Testis (tissue), 3 donors: ENCODE results near the gene ZNF282. TPM values are rescaled to one million over a fixed set of nuclear protein-coding genes. Genes with fewer than 3 reads are reported as not detected.
"Not testable (repeated sequence)": the region's sequence is repeated elsewhere in the genome, so short reads cannot be mapped to it uniquely, and the experiment has no call there.

Experiments used
- DNase-seq: peaks from one replicate; pipeline ENCODE4 v3.0.0-alpha.2; 2019
- H3K27ac ChIP-seq, 2 donors: fragments of 200-600 bp; sonication (generic); one replicate each; pipeline ENCODE4 v1.5.1; 2019
- H3K27me3 ChIP-seq: fragments of 200-600 bp; sonication (generic); one replicate; pipeline ENCODE4 v1.5.1; 2019
- H3K36me3 ChIP-seq: fragments of 200-600 bp; sonication (generic); one replicate; pipeline ENCODE4 v1.5.1; 2017; ENCODE audit warnings: low read depth; ENCODE audit errors: missing control alignments
- H3K4me1 ChIP-seq: fragments of 200-600 bp; sonication (generic); one replicate; pipeline ENCODE4 v1.5.1; 2019
- H3K4me3 ChIP-seq, 2 donors: fragments of 200-600 bp; sonication (generic); one replicate each; pipeline ENCODE4 v1.5.1; 2017 to 2019
- H3K9me3 ChIP-seq: fragments of 200-600 bp; sonication (generic); one replicate; pipeline ENCODE4 v1.5.1; 2017
- POLR2A ChIP-seq: fragments of 450-650 bp; IDR thresholded peaks from one replicate; pipeline ENCODE4 v1.6.1; 2017; ENCODE audit warnings: antibody characterized with exemption, mild to moderate bottlenecking, moderate library complexity
- WGBS, 2 donors: methylation state at CpG; one replicate each; pipeline ENCODE4 v1.1.5; 2018; 5-methylcytosine and 5-hydroxymethylcytosine counted together
- intact Hi-C: fragments of 100-400 bp; cut with DNase I; formaldehyde crosslinking; loops from one replicate; pipeline ENCODE4 v1.15.1; 2023; ENCODE audit warnings: low total_unique reads
- polyA plus RNA-seq: library from polyadenylated mRNA; stranded (reverse); fragments of 350-450 nt; fragmentation: Illumina TruSeq; extraction: RNeasy Lipid Tissue Mini Kit (QIAGEN cat#74804); gene quantifications from one replicate; pipeline ENCODE4 v1.2.3, GENCODE V29; 2014; ENCODE audit warnings: low read depth, low replicate concordance; ENCODE audit not compliant: insufficient read depth
- total RNA-seq, 2 donors: library from RNA; depleted of rRNA; stranded (reverse); fragments of >200 nt; gene quantifications; one replicate each; pipeline ENCODE4 v1.2.3, GENCODE V29; 2016
- TF ChIP-seq, protein P1 (sequence below), 3 experiments: fragments of 450-650 bp in 2 of 3; fragments of 200-600 bp in 1 of 3; sonication (generic) in 1 of 3; IDR thresholded peaks; one replicate each; pipeline ENCODE4 v1.5.1; 2016 to 2019; ENCODE audit warnings: antibody characterized with exemption in 3 of 3, mild to moderate bottlenecking in 2 of 3, moderate library complexity in 1 of 3

The ZNF282 gene
- total and polyA plus RNA-seq, 3 donors from 2014 or later = 9.6 to 17.6 (median 12.2) TPM

DNA sequence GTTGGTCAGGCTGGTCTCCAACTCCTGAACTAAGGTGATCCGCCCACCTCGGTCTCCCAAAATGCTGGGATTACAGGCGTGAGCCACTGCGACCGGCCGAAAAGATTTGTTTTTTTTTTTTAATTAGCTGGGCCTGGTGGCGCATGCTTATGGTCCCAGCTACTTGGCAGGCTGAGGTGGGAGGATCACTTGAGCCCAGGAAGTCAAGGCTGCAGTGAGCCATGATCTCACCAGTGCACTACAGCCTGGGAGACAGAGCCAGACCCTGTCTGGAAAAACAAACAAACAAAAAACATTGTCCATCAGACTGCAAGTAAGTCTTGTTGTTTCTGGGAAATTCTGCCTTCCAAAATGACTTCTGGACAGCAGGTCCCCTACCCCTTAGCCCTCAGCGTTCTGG is 27.8 kb downstream of the ZNF282 start:
- Histone ChIP-seq H3K4me1 (no peaks in the 10 kb centered on the region), H3K27me3 (no peaks in the 10 kb centered on the region), H3K9me3 (no peaks in the 10 kb centered on the region), H3K27ac (no peak overlapping the region), H3K4me3 (no peak overlapping the region), H3K36me3 (no peaks in the 10 kb centered on the region)
- no peak for DNase-seq
- WGBS, 2 donors = 46 to 67% methylated on average over 8 of the region's 8 CpGs
- intact Hi-C loops = no loop called here
- TF ChIP-seq POLR2A = no peak
- TF ChIP-seq, protein P1, sequence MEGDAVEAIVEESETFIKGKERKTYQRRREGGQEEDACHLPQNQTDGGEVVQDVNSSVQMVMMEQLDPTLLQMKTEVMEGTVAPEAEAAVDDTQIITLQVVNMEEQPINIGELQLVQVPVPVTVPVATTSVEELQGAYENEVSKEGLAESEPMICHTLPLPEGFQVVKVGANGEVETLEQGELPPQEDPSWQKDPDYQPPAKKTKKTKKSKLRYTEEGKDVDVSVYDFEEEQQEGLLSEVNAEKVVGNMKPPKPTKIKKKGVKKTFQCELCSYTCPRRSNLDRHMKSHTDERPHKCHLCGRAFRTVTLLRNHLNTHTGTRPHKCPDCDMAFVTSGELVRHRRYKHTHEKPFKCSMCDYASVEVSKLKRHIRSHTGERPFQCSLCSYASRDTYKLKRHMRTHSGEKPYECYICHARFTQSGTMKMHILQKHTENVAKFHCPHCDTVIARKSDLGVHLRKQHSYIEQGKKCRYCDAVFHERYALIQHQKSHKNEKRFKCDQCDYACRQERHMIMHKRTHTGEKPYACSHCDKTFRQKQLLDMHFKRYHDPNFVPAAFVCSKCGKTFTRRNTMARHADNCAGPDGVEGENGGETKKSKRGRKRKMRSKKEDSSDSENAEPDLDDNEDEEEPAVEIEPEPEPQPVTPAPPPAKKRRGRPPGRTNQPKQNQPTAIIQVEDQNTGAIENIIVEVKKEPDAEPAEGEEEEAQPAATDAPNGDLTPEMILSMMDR (IDR thresholded peaks at IDR 0.05) = no peak

DNA sequence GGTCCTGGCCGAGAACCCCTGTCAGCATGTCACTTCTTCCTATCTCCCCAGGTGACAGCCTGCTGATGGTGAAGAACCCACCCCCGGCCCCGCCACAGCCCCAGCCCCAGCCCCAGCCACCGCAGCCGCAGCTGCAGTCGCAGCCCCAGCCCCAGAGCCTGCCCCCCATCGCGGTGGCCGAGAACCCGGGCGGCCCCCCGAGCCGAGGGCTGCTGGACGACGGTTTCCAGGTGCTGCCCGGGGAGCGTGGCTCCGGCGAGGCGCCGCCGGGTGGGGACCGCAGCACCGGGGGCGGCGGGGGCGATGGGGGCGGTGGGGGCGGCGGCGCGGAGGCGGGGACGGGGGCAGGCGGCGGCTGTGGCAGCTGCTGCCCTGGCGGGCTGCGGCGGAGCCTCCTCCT is 28.4 kb downstream of the ZNF282 start:
- Histone ChIP-seq H3K36me3 (no peaks in the 10 kb centered on the region), H3K4me3 (no peak overlapping the region), H3K4me1 (no peaks in the 10 kb centered on the region), H3K27ac (no peak overlapping the region), H3K9me3 (no peaks in the 10 kb centered on the region), H3K27me3 (no peaks in the 10 kb centered on the region)
- WGBS, 2 donors = 79% methylated on average over 14 of the region's 39 CpGs; no CpG with 5 or more reads in 1 of the 2 donors
- intact Hi-C loops = no loop called here
- DNase-seq = no peak
- TF ChIP-seq POLR2A = no peak
- TF ChIP-seq, protein P1 (IDR thresholded peaks at IDR 0.05) = no peak

DNA sequence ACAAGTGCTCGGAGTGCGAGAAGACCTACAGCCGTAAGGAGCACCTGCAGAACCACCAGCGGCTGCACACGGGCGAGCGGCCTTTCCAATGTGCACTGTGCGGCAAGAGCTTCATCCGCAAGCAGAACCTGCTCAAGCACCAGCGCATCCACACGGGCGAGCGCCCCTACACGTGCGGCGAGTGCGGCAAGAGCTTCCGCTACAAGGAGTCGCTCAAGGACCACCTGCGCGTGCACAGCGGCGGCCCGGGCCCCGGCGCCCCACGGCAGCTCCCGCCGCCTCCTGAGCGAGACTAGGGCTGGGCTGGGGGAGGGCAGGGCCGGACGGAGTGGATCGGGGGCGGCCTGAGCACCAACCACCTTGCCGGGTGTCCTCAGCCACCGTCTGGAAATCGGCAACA is 29.0 kb downstream of the ZNF282 start:
- no peaks in the 10 kb centered on the region for H3K9me3 ChIP-seq
- 53 to 95% methylated on average over 2 to 34 of the region's 37 CpGs for WGBS, 2 donors
- intact Hi-C loops = no loop called here
- peak overlapping the region in 1 of 2 donors; percentile 3 for H3K4me3 ChIP-seq
- no peak overlapping the region for H3K27ac ChIP-seq
- no peaks in the 10 kb centered on the region for H3K27me3 ChIP-seq
- no peaks in the 10 kb centered on the region for H3K36me3 ChIP-seq
- TF ChIP-seq, protein P1 (IDR thresholded peaks at IDR 0.05) = no peak
- TF ChIP-seq POLR2A = no peak
- H3K4me1 ChIP-seq = no peaks in the 10 kb centered on the region
- DNase-seq = no peak

DNA sequence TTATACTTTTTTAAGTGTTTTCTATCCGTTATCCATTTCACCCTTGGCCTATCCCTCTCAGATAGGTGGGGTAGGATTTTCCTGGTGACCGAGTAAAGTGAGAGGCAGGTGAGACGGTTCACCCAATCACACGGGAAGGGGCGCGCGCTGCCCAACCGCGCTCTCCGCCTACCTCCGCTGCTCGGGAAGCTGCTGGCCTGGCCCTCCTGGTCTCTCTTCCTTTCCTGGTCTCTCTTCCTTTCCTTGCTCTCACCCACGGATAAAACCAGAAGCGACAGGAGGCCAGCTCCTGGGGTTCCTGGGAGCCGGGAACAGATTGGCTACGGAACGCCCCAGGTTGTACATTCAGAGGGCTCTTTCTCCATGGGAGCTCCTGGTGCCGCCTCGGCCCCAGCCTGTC is 29.8 kb downstream of the ZNF282 start:
- TF ChIP-seq, protein P1 (IDR thresholded peaks at IDR 0.05) = no peak
- no peak for TF ChIP-seq POLR2A
- H3K36me3 ChIP-seq = no peaks in the 10 kb centered on the region
- H3K4me1 ChIP-seq = no peaks in the 10 kb centered on the region
- peak overlapping the region in 1 of 2 donors; percentile 3 for H3K4me3 ChIP-seq
- intact Hi-C loops = no loop called here
- no peak overlapping the region for H3K27ac ChIP-seq
- no peak for DNase-seq
- WGBS, 2 donors = 60 to 68% methylated on average over 19 of the region's 19 CpGs
- H3K9me3 ChIP-seq = no peaks in the 10 kb centered on the region
- no peaks in the 10 kb centered on the region for H3K27me3 ChIP-seq

DNA sequence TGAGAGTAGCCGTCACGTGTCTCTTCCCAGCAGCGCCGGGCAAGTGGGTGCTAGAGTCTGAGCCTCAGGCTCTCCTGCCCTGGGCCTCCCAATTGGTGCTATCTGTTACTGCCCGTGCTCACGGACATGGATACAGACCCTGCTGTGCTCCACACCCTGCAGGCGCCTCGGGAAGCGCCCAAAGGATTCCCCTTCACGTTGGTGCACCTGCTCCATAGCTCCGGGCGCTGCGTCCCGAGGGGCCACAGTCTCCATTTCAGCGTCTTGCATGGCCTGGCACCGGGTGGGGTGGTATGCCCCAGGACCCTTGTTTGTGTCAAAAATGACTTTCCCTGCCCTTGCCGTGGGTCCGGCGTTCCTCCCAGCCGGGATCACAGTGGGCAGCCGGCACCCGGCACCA is 30.3 kb downstream of the ZNF282 start:
- Histone ChIP-seq H3K4me3 (no peak overlapping the region), H3K9me3 (no peaks in the 10 kb centered on the region), H3K4me1 (no peaks in the 10 kb centered on the region), H3K27ac (no peak overlapping the region), H3K27me3 (no peaks in the 10 kb centered on the region), H3K36me3 (no peaks in the 10 kb centered on the region)
- DNase-seq = no peak
- TF ChIP-seq, protein P1 (IDR thresholded peaks at IDR 0.05) = no peak
- no peak for TF ChIP-seq POLR2A
- WGBS, 2 donors = 67 to 75% methylated on average over 10 to 22 of the region's 22 CpGs
- intact Hi-C loops = no loop called here

DNA sequence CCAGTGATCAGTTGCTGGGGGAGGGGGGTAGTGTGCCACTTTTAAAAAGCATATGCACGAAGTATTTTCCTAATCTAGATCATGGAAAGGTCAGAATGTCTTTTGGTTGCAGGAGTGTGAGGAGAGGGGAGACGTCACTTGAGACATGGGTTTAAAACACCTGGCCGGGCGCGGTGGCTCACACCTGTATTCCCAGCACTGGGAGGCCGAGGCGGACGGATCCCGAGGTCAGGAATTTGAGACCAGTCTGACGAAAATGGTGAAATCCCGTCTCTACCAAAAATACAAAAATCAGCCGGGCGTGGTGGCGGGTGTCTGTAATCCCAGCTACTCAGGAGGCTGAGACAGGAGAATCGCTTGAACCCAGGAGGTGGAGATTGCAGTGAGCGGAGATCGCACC is 31.0 kb downstream of the ZNF282 start:
- H3K9me3 ChIP-seq, H3K4me1 ChIP-seq, H3K36me3 ChIP-seq, H3K4me3 ChIP-seq, H3K27me3 ChIP-seq, H3K27ac ChIP-seq, intact Hi-C loops, DNase-seq: not testable (repeated sequence)
- 65 to 84% methylated on average over 17 of the region's 17 CpGs for WGBS, 2 donors
